ENCODE data around the gene TRIM9.

The TRIM9 gene

GRCh38 chr14:51082349-51082748 is 12.6 kb downstream of the TRIM9 start:
- TF ChIP-seq Cebpa-rat (IDR thresholded peaks at IDR 0.05) = no peak
- Histone ChIP-seq H3K27ac (no peak overlapping the region), H3K9ac (no peak overlapping the region), H3K36me3 (no peaks in the 10 kb centered on the region), H3K4me1 (no peaks in the 10 kb centered on the region), H3K4me2 (no peak overlapping the region), H3K27me3 (no peaks in the 10 kb centered on the region), H3K4me3 (no peak overlapping the region), H4K20me1 (no peaks in the 10 kb centered on the region), H3K9me3 (no peaks in the 10 kb centered on the region)

- Histone ChIP-seq H3K27me3 (no peaks in the 10 kb centered on the region), H3K9ac (no peak overlapping the region), H3K4me1 (no peaks in the 10 kb centered on the region), H4K20me1 (no peaks in the 10 kb centered on the region), H3K36me3 (no peaks in the 10 kb centered on the region), H3K9me3 (no peaks in the 10 kb centered on the region), H3K27ac (no peak overlapping the region), H3K4me3 (no peak overlapping the region), H3K4me2 (no peak overlapping the region)
- TF ChIP-seq Cebpa-rat (IDR thresholded peaks at IDR 0.05) = no peak
Measured at GRCh38 chr14:51081712-51082111, 13.2 kb downstream of the TRIM9 start.

- Histone ChIP-seq H3K4me1 (no peaks in the 10 kb centered on the region), H3K27ac (no peak overlapping the region), H3K4me3 (no peak overlapping the region), H3K27me3 (no peaks in the 10 kb centered on the region), H4K20me1 (no peaks in the 10 kb centered on the region), H3K4me2 (no peak overlapping the region), H3K9ac (no peak overlapping the region), H3K9me3 (no peaks in the 10 kb centered on the region), H3K36me3 (no peaks in the 10 kb centered on the region)
- no peak for TF ChIP-seq Cebpa-rat (IDR thresholded peaks at IDR 0.05)
Measured at GRCh38 chr14:51081209-51081608, 13.7 kb downstream of the TRIM9 start.

- Histone ChIP-seq H3K9ac (no peak overlapping the region), H4K20me1 (no peaks in the 10 kb centered on the region), H3K27me3 (no peaks in the 10 kb centered on the region), H3K27ac (no peak overlapping the region), H3K4me3 (no peak overlapping the region), H3K4me1 (no peaks in the 10 kb centered on the region), H3K9me3 (no peaks in the 10 kb centered on the region), H3K4me2 (no peak overlapping the region), H3K36me3 (no peaks in the 10 kb centered on the region)
- no peak for TF ChIP-seq Cebpa-rat (IDR thresholded peaks at IDR 0.05)
Measured at GRCh38 chr14:51080645-51081044, 14.3 kb downstream of the TRIM9 start.

GRCh38 chr14:51079489-51079888 is 15.4 kb downstream of the TRIM9 start:
- Histone ChIP-seq H3K27ac (no peak overlapping the region), H3K4me3 (no peak overlapping the region), H3K27me3 (no peaks in the 10 kb centered on the region), H3K4me1 (no peaks in the 10 kb centered on the region), H3K36me3 (no peaks in the 10 kb centered on the region), H3K4me2 (no peak overlapping the region), H3K9me3 (no peaks in the 10 kb centered on the region), H3K9ac (no peak overlapping the region), H4K20me1 (no peaks in the 10 kb centered on the region)
- TF ChIP-seq Cebpa-rat (IDR thresholded peaks at IDR 0.05) = no peak

- Histone ChIP-seq H3K27me3 (no peaks in the 10 kb centered on the region), H3K4me2 (no peak overlapping the region), H3K4me3 (no peak overlapping the region), H3K4me1 (no peaks in the 10 kb centered on the region), H3K9me3 (no peaks in the 10 kb centered on the region), H3K9ac (no peak overlapping the region), H3K27ac (no peak overlapping the region), H3K36me3 (no peaks in the 10 kb centered on the region), H4K20me1 (no peaks in the 10 kb centered on the region)
- TF ChIP-seq Cebpa-rat (IDR thresholded peaks at IDR 0.05) = no peak
Measured at GRCh38 chr14:51079085-51079484, 15.8 kb downstream of the TRIM9 start.

GRCh38 chr14:51074701-51075385 is 20.1 kb downstream of the TRIM9 start:
- Histone ChIP-seq H3K9me3 (peaks cover 5% of the 10 kb centered on the region), H3K27ac (no peak overlapping the region), H3K27me3 (no peaks in the 10 kb centered on the region), H3K9ac (no peak overlapping the region), H4K20me1 (no peaks in the 10 kb centered on the region), H3K4me1 (no peaks in the 10 kb centered on the region), H3K4me2 (no peak overlapping the region), H3K4me3 (no peak overlapping the region), H3K36me3 (no peaks in the 10 kb centered on the region)
- no peak for TF ChIP-seq Cebpa-rat (IDR thresholded peaks at IDR 0.05)

- H3K27me3 ChIP-seq = no peaks in the 10 kb centered on the region
- no peaks in the 10 kb centered on the region for H3K4me1 ChIP-seq
- no peaks in the 10 kb centered on the region for H3K36me3 ChIP-seq
- no peak for TF ChIP-seq Cebpa-rat (IDR thresholded peaks at IDR 0.05)
- no peak overlapping the region for H3K9ac ChIP-seq
- H3K4me3 ChIP-seq = no peak overlapping the region
- H3K9me3 ChIP-seq = peaks cover 9% of the 10 kb centered on the region
- no peak overlapping the region for H3K4me2 ChIP-seq
- no peaks in the 10 kb centered on the region for H4K20me1 ChIP-seq
- no peak overlapping the region for H3K27ac ChIP-seq
Measured at GRCh38 chr14:51073731-51074130, 21.2 kb downstream of the TRIM9 start.

- Histone ChIP-seq H3K4me1 (no peaks in the 10 kb centered on the region), H3K9ac (no peak overlapping the region), H3K9me3 (peaks cover 9% of the 10 kb centered on the region), H4K20me1 (no peaks in the 10 kb centered on the region), H3K27me3 (no peaks in the 10 kb centered on the region), H3K4me3 (no peak overlapping the region), H3K36me3 (no peaks in the 10 kb centered on the region), H3K27ac (no peak overlapping the region), H3K4me2 (no peak overlapping the region)
- TF ChIP-seq Cebpa-rat (IDR thresholded peaks at IDR 0.05) = no peak
Measured at GRCh38 chr14:51072976-51073375, 21.9 kb downstream of the TRIM9 start.

- Histone ChIP-seq H3K4me3 (no peak overlapping the region), H3K9me3 (peaks cover 9% of the 10 kb centered on the region), H3K4me2 (no peak overlapping the region), H3K27ac (no peak overlapping the region), H3K27me3 (no peaks in the 10 kb centered on the region), H3K9ac (no peak overlapping the region), H4K20me1 (no peaks in the 10 kb centered on the region), H3K4me1 (no peaks in the 10 kb centered on the region), H3K36me3 (no peaks in the 10 kb centered on the region)
- TF ChIP-seq Cebpa-rat (IDR thresholded peaks at IDR 0.05) = no peak
Measured at GRCh38 chr14:51071857-51072256, 23.0 kb downstream of the TRIM9 start.

- H3K9me3 ChIP-seq = peaks cover 9% of the 10 kb centered on the region
- no peaks in the 10 kb centered on the region for H3K4me1 ChIP-seq
Measured at GRCh38 chr14:51070726-51071125, 24.2 kb downstream of the TRIM9 start.

More at GRCh38 chr14:51070726-51071125, 24.2 kb downstream of the TRIM9 start:
- no peaks in the 10 kb centered on the region for H3K27me3 ChIP-seq
- no peak overlapping the region for H3K4me3 ChIP-seq
- no peak overlapping the region for H3K4me2 ChIP-seq
- no peak overlapping the region for H3K27ac ChIP-seq
- no peaks in the 10 kb centered on the region for H4K20me1 ChIP-seq
- no peak for TF ChIP-seq Cebpa-rat (IDR thresholded peaks at IDR 0.05)
- H3K9ac ChIP-seq = no peak overlapping the region
- no peaks in the 10 kb centered on the region for H3K36me3 ChIP-seq

Measured in BLaER1 (cell line).